HG03097 (cell line): ENCODE results near the gene FLNA.
"Not testable (repeated sequence)": the region's sequence is repeated elsewhere in the genome, so short reads cannot be mapped to it uniquely, and the experiment has no call there.

Source experiments
- ATAC-seq: cut with Tn5 transposase; IDR thresholded peaks from one replicate; pipeline ENCODE4 v1.9.1; 2021; ENCODE audit not compliant: unreplicated experiment, low FRiP score

Gene FLNA

DNA sequence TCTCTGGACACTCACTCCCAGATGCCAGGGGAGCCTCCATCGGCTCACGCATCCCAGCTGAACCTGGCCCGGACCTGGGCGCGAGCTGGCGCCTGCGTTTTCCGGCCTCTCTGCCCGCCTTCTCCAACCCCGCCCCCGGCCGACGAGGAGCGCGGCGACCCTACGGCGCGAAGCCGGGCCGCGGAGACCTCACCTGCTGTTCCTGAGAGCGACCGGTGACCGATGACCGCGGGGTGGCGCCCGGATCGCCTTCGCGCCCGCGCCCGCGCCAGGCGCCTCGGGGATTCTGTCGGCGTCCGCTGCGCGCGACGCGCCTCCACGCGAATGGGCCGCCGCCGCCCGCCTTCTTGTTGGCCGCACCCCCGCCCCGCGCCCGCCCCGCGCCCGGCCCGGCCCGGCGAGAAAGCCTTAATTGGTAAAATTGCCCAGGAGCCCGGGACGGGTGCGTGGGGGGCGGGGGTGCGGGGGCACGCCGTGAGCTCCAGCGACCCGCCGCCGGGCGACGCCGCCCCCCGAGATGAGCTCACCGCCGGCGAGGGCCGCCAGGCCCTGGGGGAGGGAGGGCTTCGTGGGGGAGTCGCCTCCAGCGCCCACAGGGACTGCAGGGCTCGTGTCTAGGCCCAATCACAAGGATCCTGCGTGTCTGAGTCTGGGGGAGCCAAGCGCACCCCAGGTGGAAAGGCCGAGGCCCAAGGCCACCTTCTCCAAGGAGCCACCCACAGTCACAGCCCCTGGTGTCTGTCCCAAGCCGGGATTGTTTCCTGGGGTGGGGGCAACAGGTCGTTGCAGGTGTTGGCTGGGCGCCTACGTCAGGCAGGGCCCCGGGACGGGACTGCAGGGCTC lies at the start of gene FLNA:
Gene FLNA (minus strand): TSS at position 322 of the 843 bp plus-strand sequence. CDS start 3,389 bp downstream, outside the sequence.
- ATAC-seq: no peak

- no peak for ATAC-seq
These were observed 45.9 kb upstream of the FLNA start for GRCh38 chrX:154420402-154420756.

- ATAC-seq: no peak
These were observed 45.4 kb upstream of the FLNA start for GRCh38 chrX:154419688-154420401.

GRCh38 chrX:154419189-154419588 lies 44.8 kb upstream of the FLNA start:
- no peak for ATAC-seq

GRCh38 chrX:154417157-154417556 lies 42.7 kb upstream of the FLNA start:
- no peak for ATAC-seq

- no peak for ATAC-seq
These were observed 38.7 kb upstream of the FLNA start for GRCh38 chrX:154413142-154413541.

DNA sequence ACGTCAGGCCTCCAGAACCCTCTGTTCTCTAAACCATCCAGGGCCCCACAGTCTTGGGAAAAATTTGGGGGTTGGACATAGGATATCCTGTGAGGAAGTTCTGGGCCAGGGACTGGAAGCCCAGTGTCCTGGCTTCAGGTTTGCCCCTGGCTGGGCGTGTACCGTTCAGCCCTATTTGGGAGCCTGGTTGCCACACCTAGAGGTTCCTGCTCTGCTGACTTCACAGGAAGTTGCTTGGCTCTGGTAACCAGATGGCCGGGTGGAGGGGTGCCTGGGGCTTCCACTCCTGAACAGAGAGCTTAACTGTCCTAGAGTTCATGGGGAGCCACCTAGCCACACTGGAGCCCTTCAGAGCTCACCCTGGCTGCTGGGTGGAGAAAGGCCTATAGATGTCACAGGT lies 38.0 kb upstream of the FLNA start:
- ATAC-seq: no peak

- ATAC-seq: peak; percentile 21
These were observed 37.5 kb upstream of the FLNA start for GRCh38 chrX:154411981-154412340.

GRCh38 chrX:154409222-154409871 lies 34.9 kb upstream of the FLNA start, which contains the start of gene DNASE1L1:
Gene DNASE1L1 (minus strand): TSS chrX:154409254. CDS start chrX:154405568, 3,686 bp downstream.
- no peak for ATAC-seq

DNA sequence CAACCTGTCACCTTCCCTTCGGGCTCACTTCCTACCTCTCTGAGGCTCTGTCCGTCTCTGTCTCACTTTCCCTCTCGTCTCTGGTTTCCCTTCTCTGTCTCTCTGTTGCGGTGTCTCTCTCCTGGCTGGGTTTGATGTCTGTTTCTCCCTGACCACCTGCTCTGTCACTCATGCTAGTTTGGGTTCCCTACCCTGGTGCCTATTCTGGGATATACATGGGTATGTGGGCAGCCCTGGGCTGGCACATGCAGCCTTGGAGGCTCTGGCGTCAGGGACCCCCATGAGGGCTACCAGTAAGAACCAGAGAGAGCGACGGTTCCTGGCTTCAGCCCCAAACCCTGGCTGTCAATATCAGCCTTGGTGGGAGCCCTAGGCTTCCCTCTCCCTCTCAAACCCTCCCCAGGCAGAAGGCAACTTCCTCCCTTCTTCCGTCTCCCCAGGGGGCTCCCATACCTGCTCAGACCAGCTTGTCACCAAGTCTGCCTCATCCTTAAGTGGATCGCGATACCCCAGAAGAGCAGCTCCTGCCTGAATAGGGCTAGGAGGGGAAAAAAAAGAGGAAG lies 34.3 kb upstream of the FLNA start:
- ATAC-seq: no peak

DNA sequence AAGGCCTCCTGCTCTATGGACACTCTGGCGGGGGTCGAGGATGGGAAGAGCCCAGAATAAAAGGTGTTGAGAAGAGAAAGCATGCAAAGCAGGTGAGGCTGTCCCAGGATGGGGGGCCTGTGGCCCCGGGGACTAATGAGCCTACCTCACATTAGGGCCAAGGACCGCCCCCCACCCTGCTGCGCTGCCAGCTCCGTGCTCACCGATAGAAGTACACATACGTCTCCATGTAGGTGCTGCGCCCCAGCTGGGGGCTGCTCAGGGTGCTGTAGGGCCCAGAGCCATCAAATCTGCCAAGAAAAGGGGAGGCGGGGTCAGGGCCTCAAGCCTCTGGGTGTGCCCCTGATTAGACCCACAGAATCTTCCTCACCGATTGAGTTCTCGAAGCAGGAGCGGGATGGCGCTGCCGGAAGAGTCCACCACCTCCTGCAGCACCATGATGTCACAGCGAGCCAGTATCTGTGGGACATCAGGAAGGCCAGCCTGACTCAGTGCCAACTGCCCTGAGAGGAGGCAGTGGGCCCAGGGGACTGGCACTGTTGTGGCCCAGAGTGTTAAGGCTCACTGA lies 30.3 kb upstream of the FLNA start:
- ATAC-seq: no peak

- ATAC-seq: no peak
These were observed 29.4 kb upstream of the FLNA start for GRCh38 chrX:154403858-154404257.

DNA sequence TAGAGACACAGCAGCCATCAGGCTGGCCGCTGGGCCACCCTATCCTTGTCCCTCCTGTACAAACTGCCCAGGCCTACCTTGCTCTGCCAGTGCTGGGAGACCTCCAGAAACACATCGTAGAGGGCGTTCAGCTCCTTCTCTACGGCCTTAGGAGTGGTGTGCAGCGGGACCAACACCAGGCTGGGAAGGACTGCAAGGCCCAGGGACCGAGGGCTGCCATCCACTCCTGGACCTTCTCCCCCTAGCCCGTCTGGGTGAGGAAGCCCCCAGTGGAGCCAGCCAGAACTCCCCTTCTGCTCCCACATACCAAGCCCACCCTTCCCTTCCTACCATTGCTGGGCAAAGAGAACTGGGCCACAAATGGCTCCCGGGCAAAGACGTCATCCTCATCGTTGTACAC lies 28.8 kb upstream of the FLNA start:
- no peak for ATAC-seq

DNA sequence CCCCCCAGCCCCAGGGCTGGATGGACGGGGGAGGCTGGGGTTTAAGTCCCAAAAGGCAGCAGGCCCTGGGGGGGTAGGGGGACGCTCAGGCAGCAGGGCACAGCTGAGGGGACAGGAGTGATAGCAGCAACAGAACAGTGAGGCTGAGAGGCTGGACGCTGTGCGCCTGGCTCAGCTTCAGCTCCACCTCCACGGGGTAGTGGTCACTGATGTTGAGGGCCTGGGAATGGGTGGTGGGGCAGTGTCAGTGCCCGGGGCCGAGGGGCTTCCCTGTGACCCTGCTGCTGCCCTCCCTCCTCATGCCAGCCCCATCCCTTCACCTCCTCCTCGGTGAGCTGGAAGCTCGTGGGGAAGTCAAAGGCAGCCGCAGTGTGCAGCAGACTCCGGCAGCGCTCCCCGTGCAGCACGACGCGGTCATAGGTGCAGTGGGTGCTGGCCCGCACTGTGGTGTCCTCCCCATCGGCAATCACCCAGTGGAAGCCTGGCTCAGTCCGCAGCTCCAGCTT lies 28.2 kb upstream of the FLNA start:
- ATAC-seq: no peak

DNA sequence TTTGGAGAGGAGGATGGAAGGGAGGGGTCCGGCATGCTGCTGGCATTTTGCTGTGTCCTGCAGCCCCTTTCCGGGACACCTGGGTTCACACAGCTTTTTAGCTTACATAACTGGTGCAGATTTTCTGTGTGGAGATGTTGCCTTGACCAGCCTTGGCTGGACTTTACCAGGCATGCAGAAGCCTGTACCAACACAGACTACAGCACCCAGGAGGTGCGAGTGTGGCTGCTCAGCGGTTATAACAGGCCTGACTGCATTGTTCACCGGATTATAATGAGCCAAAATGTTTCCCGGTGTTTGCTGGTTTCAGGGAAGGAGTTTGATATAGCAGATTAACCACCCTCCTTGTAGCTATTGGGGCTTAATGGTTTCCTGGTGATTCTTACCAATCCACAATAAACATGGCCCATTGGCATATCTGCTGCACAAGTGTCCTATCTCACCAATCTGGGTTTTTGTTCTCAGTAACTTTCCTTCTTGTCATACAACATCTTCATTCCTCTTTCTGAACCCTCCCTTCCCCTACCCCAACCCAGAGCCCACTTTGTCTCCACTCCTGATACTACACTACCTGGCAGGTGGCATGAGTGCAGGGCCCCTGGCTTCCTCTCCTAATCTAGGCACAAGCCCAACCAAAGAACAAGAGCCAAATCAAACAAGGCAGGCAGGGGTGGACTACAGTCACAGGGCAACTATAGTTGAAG lies 27.6 kb upstream of the FLNA start:
- no peak for ATAC-seq

- ATAC-seq: no peak
These were observed 26.8 kb upstream of the FLNA start for GRCh38 chrX:154401045-154401799.

DNA sequence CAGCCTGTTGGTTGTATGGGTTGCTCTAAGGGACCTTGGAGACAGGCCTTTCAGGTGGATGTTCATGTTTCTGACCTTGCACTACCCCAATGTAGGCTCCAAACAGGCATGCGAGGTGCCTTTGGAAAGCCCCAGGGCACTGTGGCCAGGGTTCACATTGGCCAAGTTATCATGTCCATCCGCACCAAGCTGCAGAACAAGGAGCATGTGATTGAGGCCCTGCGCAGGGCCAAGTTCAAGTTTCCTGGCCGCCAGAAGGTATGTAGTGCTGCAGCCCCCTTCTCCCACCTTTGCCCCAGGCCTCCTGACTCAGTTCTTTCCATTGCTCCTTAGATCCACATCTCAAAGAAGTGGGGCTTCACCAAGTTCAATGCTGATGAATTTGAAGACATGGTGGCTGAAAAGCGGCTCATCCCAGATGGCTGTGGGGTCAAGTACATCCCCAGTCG lies 26.0 kb upstream of the FLNA start:
- not testable (repeated sequence) for ATAC-seq

DNA sequence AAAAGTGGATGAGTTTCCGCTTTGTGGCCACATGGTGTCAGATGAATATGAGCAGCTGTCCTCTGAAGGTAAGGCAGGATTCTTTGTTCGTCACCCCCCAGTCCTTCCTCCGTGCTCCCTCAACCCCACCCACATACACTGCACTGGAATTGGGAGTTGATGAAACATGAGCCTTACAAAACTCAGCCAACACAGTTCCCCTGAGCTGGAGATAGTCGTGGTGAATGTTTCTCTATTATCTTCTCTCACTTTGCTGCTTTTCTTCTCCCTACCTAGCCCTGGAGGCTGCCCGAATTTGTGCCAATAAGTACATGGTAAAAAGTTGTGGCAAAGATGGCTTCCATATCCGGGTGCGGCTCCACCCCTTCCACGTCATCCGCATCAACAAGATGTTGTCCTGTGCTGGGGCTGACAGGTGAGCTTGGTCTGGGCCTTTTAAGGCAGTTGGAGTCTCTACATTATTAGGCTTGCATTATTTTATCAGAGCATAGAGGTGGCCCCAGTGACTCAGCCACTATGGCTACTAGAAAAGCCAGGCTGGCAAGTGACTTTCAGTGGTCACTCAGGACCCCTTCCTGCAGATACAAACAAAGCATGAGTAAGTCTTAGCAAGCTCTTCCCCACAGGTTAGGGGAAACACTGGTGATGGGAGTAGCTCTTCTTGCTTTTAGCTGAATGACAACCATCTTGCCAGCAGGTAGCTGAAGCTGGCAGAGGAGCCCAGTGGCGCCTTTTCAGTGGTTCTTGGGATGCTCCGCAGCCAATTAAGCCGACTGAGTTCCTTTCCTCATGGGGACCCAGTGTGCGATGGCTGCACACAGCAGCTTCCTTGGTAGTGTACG lies 25.3 kb upstream of the FLNA start:
- no peak for ATAC-seq
